Activated T-helper 1 cell treated with anti-CD3 and anti-CD28 coated beads, Interleukin-2, amount 50 U/mL, for 16 hours (primary cell): ENCODE data around the gene CYBRD1.
"Not testable (repeated sequence)": the region's sequence is repeated elsewhere in the genome, so short reads cannot be mapped to it uniquely, and the experiment has no call there.

ENCODE experiments used
- DNase-seq, 2 donors: peaks; one replicate each; pipeline ENCODE4 v3.0.0-alpha.2; 2020; ENCODE audit warnings: low read depth in 1 of 2, low spot score in 1 of 2

CYBRD1 gene

GRCh38 chr2:171522052-171522787 is at the start of gene CYBRD1:
CYBRD1 (plus strand) TSS chr2:171522474; CDS start chr2:171522546, 72 bp downstream.
- no peak for DNase-seq

GRCh38 chr2:171475979-171476378 is 46.3 kb upstream of the CYBRD1 start:
- no peak for DNase-seq

- no peak for DNase-seq
Measured at GRCh38 chr2:171478345-171478744, 43.9 kb upstream of the CYBRD1 start.

- no peak for DNase-seq
Measured at GRCh38 chr2:171479154-171479814, 43.0 kb upstream of the CYBRD1 start.

- no peak for DNase-seq
Measured at GRCh38 chr2:171480908-171481307, 41.4 kb upstream of the CYBRD1 start.

- DNase-seq = no peak
Measured at GRCh38 chr2:171482308-171482707, 40.0 kb upstream of the CYBRD1 start.

- no peak for DNase-seq
Measured at GRCh38 chr2:171482877-171483276, 39.4 kb upstream of the CYBRD1 start.

- DNase-seq = no peak
Measured at GRCh38 chr2:171483793-171484192, 38.5 kb upstream of the CYBRD1 start.

GRCh38 chr2:171485116-171485515 is 37.2 kb upstream of the CYBRD1 start:
- no peak for DNase-seq

- DNase-seq = no peak
Measured at GRCh38 chr2:171487201-171487600, 35.1 kb upstream of the CYBRD1 start.

- no peak for DNase-seq
Measured at GRCh38 chr2:171487803-171488259, 34.4 kb upstream of the CYBRD1 start.

- no peak for DNase-seq
Measured at GRCh38 chr2:171490577-171490976, 31.7 kb upstream of the CYBRD1 start.

- DNase-seq = no peak
Measured at GRCh38 chr2:171491292-171491691, 31.0 kb upstream of the CYBRD1 start.

- DNase-seq = no peak
Measured at GRCh38 chr2:171492664-171493063, 29.6 kb upstream of the CYBRD1 start.

GRCh38 chr2:171497664-171498063 is 24.6 kb upstream of the CYBRD1 start:
- DNase-seq = not testable (repeated sequence)

GRCh38 chr2:171505374-171505773 is 16.9 kb upstream of the CYBRD1 start:
- DNase-seq = no peak

GRCh38 chr2:171509945-171510731 is 12.1 kb upstream of the CYBRD1 start:
- DNase-seq = no peak

- DNase-seq = no peak
Measured at GRCh38 chr2:171512014-171512413, 10.3 kb upstream of the CYBRD1 start.

GRCh38 chr2:171512683-171513195 is 9.5 kb upstream of the CYBRD1 start:
- DNase-seq = no peak

- DNase-seq = no peak
Measured at GRCh38 chr2:171513719-171514160, 8.5 kb upstream of the CYBRD1 start.

GRCh38 chr2:171514908-171515582 is 7.2 kb upstream of the CYBRD1 start:
- no peak for DNase-seq
